ENCODE measurements around the gene EFNA5. TPM values are rescaled to one million over a fixed set of nuclear protein-coding genes. Genes with fewer than 3 reads are reported as not detected.

Gene EFNA5
- total RNA-seq, 4 donors from 2014 or later = 1.2 to 22.7 (median 9.4) TPM

GRCh38 chr5:107508097-107508496 is 162.6 kb downstream of the EFNA5 start:
- Histone ChIP-seq H3K27ac (no peak overlapping the region), H3K36me3 (no peaks in the 10 kb centered on the region), H3K27me3 (no peaks in the 10 kb centered on the region), H3K4me1 (no peaks in the 10 kb centered on the region), H3K9me3 (no peaks in the 10 kb centered on the region), H3K4me3 (no peak overlapping the region)
- no peak for DNase-seq
- TF ChIP-seq CTCF (IDR thresholded peaks at IDR 0.05) = no peak
- TF ChIP-seq POLR2A (IDR thresholded peaks at IDR 0.05) = no peak
- intact Hi-C loops (cut with DNase I; ENCODE audit: low total_unique reads) = no loop called here

GRCh38 chr5:107505763-107506534 is 164.8 kb downstream of the EFNA5 start:
- intact Hi-C loops (cut with DNase I; ENCODE audit: low total_unique reads) = no loop called here
- Histone ChIP-seq H3K4me1 (no peaks in the 10 kb centered on the region), H3K27ac (no peak overlapping the region), H3K4me3 (no peak overlapping the region), H3K27me3 (no peaks in the 10 kb centered on the region), H3K36me3 (no peaks in the 10 kb centered on the region), H3K9me3 (no peaks in the 10 kb centered on the region)
- TF ChIP-seq CTCF (IDR thresholded peaks at IDR 0.05) (no peak), POLR2A (IDR thresholded peaks at IDR 0.05) (no peak)
- no peak for DNase-seq

GRCh38 chr5:107504424-107504823 is 166.3 kb downstream of the EFNA5 start:
- Histone ChIP-seq H3K27ac (no peak overlapping the region), H3K9me3 (no peaks in the 10 kb centered on the region), H3K27me3 (no peaks in the 10 kb centered on the region), H3K4me3 (no peak overlapping the region), H3K4me1 (no peaks in the 10 kb centered on the region), H3K36me3 (no peaks in the 10 kb centered on the region)
- DNase-seq = no peak
- intact Hi-C loops (cut with DNase I; ENCODE audit: low total_unique reads) = no loop called here
- no peak for TF ChIP-seq POLR2A (IDR thresholded peaks at IDR 0.05)
- no peak for TF ChIP-seq CTCF (IDR thresholded peaks at IDR 0.05)

GRCh38 chr5:107502676-107503060 is 168.1 kb downstream of the EFNA5 start:
- Histone ChIP-seq H3K27ac (no peak overlapping the region), H3K9me3 (no peaks in the 10 kb centered on the region), H3K36me3 (no peaks in the 10 kb centered on the region), H3K27me3 (no peaks in the 10 kb centered on the region), H3K4me1 (no peaks in the 10 kb centered on the region), H3K4me3 (no peak overlapping the region)
- intact Hi-C loops (cut with DNase I; ENCODE audit: low total_unique reads) = no loop called here
- no peak for DNase-seq
- no peak for TF ChIP-seq CTCF (IDR thresholded peaks at IDR 0.05)
- no peak for TF ChIP-seq POLR2A (IDR thresholded peaks at IDR 0.05)

GRCh38 chr5:107501965-107502675 is 168.6 kb downstream of the EFNA5 start:
- H3K4me3 ChIP-seq = no peak overlapping the region

More at GRCh38 chr5:107501965-107502675, 168.6 kb downstream of the EFNA5 start:
- no peaks in the 10 kb centered on the region for H3K4me1 ChIP-seq
- no peaks in the 10 kb centered on the region for H3K9me3 ChIP-seq
- H3K36me3 ChIP-seq = no peaks in the 10 kb centered on the region
- H3K27me3 ChIP-seq = no peaks in the 10 kb centered on the region
- H3K27ac ChIP-seq = no peak overlapping the region
- intact Hi-C loops (cut with DNase I; ENCODE audit: low total_unique reads) = no loop called here
- DNase-seq = no peak
- no peak for TF ChIP-seq POLR2A (IDR thresholded peaks at IDR 0.05)
- no peak for TF ChIP-seq CTCF (IDR thresholded peaks at IDR 0.05)

Measured in uterus (tissue), 4 donors.